ENCODE results near the gene SH3RF3.
A peak's percentile ranks its signal among the peaks of the same experiment; 100 is the strongest.

SH3RF3 gene

DNA sequence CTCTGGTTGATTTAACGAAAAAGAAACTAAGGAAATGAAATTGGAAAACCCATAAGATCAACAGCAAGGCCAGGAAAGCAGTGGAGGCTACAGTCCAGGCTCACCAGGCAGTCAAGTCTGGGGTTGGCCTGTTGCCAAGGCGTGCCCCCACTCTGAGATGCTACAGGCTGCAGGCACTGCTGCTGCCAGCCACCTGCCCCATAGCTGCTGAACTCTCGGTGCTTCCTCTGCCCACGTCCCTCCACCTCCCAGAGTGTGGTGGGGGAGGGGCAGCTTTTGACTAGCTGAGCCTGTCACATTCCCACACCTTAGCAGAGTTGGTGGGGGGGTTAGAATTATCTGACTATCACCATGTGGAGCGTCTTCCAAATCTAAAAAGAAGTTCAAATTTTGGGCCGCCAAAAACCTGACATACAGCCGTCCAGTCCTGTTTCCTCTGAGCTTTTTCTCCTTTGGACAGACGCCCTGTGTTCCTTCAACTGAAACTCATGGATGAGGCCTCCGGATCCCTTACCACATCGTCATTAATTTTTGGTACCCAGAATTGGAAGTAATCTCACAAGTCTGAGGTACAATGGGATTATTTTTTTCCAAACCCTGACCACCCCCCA, 3.9 kb upstream of the SH3RF3 start:
- H3K9me3 ChIP-seq (ENCODE audit: low read length), result no peaks in the 10 kb centered on the region
- H3K27me3 ChIP-seq (ENCODE audit: insufficient read depth, low read length), result peaks cover 28% of the 10 kb centered on the region
- no peak overlapping the region for H2AFZ ChIP-seq (ENCODE audit: low read depth, low read length)
- H3K4me1 ChIP-seq (ENCODE audit: insufficient read depth, low read length), result peaks cover 10% of the 10 kb centered on the region
- H3K4me3 ChIP-seq (ENCODE audit: low read length), result no peak overlapping the region
- H3K36me3 ChIP-seq (ENCODE audit: insufficient read depth, low read length), result no peaks in the 10 kb centered on the region

DNA sequence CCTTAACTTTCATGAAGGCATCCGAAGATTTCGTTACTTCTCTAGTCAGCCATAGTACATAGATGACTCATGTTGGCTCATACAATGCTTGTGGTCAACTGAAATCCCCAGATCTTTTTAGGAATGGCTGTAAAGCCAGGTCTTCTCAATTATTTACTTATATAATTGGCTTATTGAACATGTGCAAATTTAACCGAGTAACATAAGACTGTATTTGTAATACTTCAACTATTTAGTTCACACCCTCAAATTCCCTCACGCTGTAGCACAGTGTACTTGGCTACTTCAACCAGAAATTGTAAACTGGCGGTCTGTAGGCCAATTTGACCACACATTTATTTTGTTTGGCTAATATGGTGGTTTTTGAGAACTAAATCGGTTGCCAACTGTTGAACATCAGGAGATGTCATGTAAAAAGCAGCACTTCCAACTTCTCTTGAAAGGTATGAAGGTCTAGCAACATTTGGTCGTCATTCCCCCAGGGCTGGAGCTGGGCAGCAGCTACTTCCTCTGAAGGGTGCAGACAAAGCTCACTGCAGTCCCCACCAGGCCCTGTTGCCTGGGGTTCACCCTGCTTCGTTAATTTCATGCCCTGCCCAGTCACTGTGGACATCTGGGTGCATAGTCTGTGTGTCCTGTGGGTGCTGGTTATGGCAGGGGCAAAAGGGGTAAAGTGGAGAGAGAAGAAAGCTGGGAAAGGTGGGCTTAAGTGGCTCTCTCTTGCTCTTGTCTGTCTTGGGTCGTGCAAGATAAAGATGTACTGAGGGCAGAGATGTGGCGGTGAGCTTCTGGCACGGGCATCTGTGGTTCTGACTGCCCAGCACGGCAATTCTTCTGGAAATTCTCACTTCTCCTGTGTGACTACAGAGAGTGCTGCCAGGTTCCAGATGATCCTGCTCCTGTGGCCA, 3.2 kb upstream of the SH3RF3 start:
- Histone ChIP-seq H3K4me1 (ENCODE audit: insufficient read depth, low read length) (peaks cover 10% of the 10 kb centered on the region), H3K9me3 (ENCODE audit: low read length) (no peaks in the 10 kb centered on the region), H3K4me3 (ENCODE audit: low read length) (no peak overlapping the region), H3K27me3 (ENCODE audit: insufficient read depth, low read length) (peaks cover 34% of the 10 kb centered on the region), H3K36me3 (ENCODE audit: insufficient read depth, low read length) (no peaks in the 10 kb centered on the region), H2AFZ (ENCODE audit: low read depth, low read length) (no peak overlapping the region)

DNA sequence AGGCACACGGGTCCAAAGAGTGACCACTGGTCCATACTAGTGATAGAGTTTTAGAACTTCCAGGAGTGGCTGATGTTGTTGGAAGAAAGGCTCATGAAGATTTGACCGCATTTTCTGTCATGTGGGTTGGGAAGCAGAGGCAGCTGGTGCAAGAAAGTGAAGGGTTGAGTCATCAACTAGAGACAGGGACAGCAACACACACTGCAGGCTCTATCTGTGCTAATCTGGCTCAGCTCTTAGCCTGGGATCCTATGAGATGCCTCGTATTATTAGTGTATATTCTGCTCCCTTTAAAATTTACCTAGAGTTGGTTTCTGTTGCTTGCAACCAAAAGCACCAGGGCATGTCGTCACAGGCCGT, 2.5 kb upstream of the SH3RF3 start:
- no peak overlapping the region for H3K4me3 ChIP-seq (ENCODE audit: low read length)

DNA sequence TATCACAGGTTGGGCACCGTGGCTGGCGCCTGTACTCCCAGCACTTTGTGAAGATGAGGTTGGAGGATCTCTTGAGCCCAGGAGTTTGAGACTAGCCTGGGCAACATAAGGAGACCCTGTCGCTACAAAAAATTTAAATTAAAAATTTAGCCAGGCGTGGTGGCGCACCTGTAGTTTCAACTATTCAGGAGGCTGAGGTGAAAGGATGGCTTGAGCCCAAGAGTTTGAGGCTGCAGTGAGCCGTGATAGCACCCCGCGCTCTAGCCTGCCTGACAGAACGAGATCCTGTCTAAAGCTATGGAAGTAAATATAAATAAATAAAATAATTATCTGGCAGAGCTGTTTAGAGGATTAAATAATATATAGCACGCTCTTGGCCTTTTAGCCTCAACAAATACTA, 1.4 kb upstream of the SH3RF3 start:
- Histone ChIP-seq H3K4me3 (ENCODE audit: low read length) (no peak overlapping the region), H3K9me3 (ENCODE audit: low read length) (no peaks in the 10 kb centered on the region)

More for the DNA sequence above, 2.5 kb upstream of the SH3RF3 start:
- no peaks in the 10 kb centered on the region for H3K36me3 ChIP-seq (ENCODE audit: insufficient read depth, low read length)
- peaks cover 38% of the 10 kb centered on the region for H3K27me3 ChIP-seq (ENCODE audit: insufficient read depth, low read length)
- H2AFZ ChIP-seq (ENCODE audit: low read depth, low read length), result no peak overlapping the region
- no peaks in the 10 kb centered on the region for H3K9me3 ChIP-seq (ENCODE audit: low read length)
- H3K4me1 ChIP-seq (ENCODE audit: insufficient read depth, low read length), result peaks cover 10% of the 10 kb centered on the region

DNA sequence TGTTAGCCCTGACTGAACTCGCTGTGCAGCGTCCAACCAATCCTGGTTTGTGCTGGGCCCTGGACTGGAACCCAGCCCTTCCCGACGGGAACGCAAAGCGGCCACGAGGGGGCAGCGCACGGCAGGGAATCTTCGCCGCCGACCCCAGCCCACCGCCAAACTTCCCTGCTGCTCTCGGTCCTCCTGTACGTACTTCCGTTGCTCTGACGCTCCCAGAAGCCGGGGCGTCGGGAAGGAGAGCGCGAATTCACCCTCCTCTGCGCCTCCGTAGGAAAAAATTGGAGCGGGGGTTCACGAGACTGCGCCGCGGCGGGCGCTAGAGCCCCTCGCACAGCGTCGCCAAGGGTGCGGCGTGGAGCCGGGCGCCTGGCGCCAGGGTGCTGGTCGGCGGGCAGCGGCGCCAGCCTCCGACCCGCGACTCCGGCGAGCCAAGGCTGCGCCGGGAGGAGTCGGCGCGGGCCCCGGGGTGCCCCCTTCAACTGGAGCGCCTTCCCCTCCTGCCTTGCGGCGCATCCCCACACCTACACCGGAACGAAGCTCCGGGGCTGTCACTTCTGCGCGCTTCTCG, 873 bp upstream of the SH3RF3 start:
- peak overlapping the region; percentile 54 for H3K4me3 ChIP-seq (ENCODE audit: low read length)
- no peaks in the 10 kb centered on the region for H3K36me3 ChIP-seq (ENCODE audit: insufficient read depth, low read length)
- no peaks in the 10 kb centered on the region for H3K9me3 ChIP-seq (ENCODE audit: low read length)
- H3K27me3 ChIP-seq (ENCODE audit: insufficient read depth, low read length), result peaks cover 37% of the 10 kb centered on the region
- peaks cover 10% of the 10 kb centered on the region for H3K4me1 ChIP-seq (ENCODE audit: insufficient read depth, low read length)
- H2AFZ ChIP-seq (ENCODE audit: low read depth, low read length), result peak overlapping the region; percentile 93

More for the DNA sequence above, 1.4 kb upstream of the SH3RF3 start:
- H3K36me3 ChIP-seq (ENCODE audit: insufficient read depth, low read length), result no peaks in the 10 kb centered on the region
- peaks cover 37% of the 10 kb centered on the region for H3K27me3 ChIP-seq (ENCODE audit: insufficient read depth, low read length)
- H3K4me1 ChIP-seq (ENCODE audit: insufficient read depth, low read length), result peaks cover 10% of the 10 kb centered on the region
- H2AFZ ChIP-seq (ENCODE audit: low read depth, low read length), result no peak overlapping the region

DNA sequence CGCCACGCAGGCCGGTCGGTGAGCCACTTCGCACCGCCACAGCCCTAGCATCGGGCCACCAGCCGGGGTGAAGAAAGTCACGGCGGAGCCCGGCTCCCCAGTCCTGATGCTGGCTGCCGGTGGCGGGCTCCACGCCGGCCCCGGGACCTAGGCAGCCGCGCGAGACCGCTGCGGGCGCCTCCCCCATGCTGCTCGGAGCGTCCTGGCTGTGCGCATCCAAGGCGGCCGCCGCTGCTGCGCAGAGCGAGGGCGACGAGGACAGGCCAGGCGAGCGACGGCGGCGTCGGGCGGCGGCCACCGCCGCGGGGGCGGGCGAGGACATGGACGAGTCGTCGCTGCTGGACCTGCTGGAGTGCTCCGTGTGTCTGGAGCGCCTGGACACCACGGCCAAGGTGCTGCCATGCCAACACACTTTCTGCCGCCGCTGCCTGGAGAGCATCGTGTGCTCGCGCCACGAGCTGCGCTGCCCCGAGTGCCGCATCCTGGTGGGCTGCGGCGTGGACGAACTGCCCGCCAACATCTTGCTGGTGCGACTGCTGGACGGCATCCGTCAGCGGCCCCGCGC, 433 bp downstream of the SH3RF3 start:
- Histone ChIP-seq H2AFZ (ENCODE audit: low read depth, low read length) (peak overlapping the region; percentile 93), H3K9me3 (ENCODE audit: low read length) (no peaks in the 10 kb centered on the region), H3K27me3 (ENCODE audit: insufficient read depth, low read length) (peaks cover 37% of the 10 kb centered on the region), H3K36me3 (ENCODE audit: insufficient read depth, low read length) (no peaks in the 10 kb centered on the region), H3K4me3 (ENCODE audit: low read length) (peak overlapping the region; percentile 54), H3K4me1 (ENCODE audit: insufficient read depth, low read length) (peaks cover 10% of the 10 kb centered on the region)

GRCh38 chr2:109129921-109130722, 1.1 kb downstream of the SH3RF3 start:
- H3K4me1 ChIP-seq (ENCODE audit: insufficient read depth, low read length), result peaks cover 10% of the 10 kb centered on the region
- H3K36me3 ChIP-seq (ENCODE audit: insufficient read depth, low read length), result no peaks in the 10 kb centered on the region
- H3K27me3 ChIP-seq (ENCODE audit: insufficient read depth, low read length), result peaks cover 37% of the 10 kb centered on the region
- H2AFZ ChIP-seq (ENCODE audit: low read depth, low read length), result no peak overlapping the region
- no peaks in the 10 kb centered on the region for H3K9me3 ChIP-seq (ENCODE audit: low read length)
- H3K4me3 ChIP-seq (ENCODE audit: low read length), result no peak overlapping the region

- Histone ChIP-seq H3K9me3 (ENCODE audit: low read length) (no peaks in the 10 kb centered on the region), H3K36me3 (ENCODE audit: insufficient read depth, low read length) (no peaks in the 10 kb centered on the region), H2AFZ (ENCODE audit: low read depth, low read length) (no peak overlapping the region), H3K4me1 (ENCODE audit: insufficient read depth, low read length) (peaks cover 10% of the 10 kb centered on the region), H3K4me3 (ENCODE audit: low read length) (no peak overlapping the region), H3K27me3 (ENCODE audit: insufficient read depth, low read length) (peaks cover 37% of the 10 kb centered on the region)
Measured at GRCh38 chr2:109130723-109130995, 1.7 kb downstream of the SH3RF3 start.

DNA sequence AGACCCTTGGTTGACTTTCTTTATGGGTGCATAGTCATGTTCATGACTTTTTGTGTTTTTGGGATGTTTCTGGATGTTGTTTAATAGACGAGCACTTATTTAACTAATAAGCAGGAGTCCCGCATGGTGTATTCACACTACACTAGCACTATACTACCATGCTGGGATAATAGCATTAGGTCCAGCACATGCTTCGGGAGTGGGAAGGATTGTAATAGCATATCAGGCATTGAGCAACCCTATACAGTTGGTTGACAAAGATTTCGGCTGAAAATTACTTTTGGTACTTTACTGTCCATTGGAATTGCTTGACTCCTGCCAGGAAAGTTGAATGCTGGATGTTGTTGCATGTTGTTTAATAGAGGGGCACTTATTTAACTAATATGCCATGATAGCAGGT, 2.8 kb downstream of the SH3RF3 start:
- H3K36me3 ChIP-seq (ENCODE audit: insufficient read depth, low read length), result no peaks in the 10 kb centered on the region
- no peaks in the 10 kb centered on the region for H3K9me3 ChIP-seq (ENCODE audit: low read length)
- H3K27me3 ChIP-seq (ENCODE audit: insufficient read depth, low read length), result peaks cover 37% of the 10 kb centered on the region
- H3K4me1 ChIP-seq (ENCODE audit: insufficient read depth, low read length), result peaks cover 18% of the 10 kb centered on the region
- H3K4me3 ChIP-seq (ENCODE audit: low read length), result no peak overlapping the region
- no peak overlapping the region for H2AFZ ChIP-seq (ENCODE audit: low read depth, low read length)

DNA sequence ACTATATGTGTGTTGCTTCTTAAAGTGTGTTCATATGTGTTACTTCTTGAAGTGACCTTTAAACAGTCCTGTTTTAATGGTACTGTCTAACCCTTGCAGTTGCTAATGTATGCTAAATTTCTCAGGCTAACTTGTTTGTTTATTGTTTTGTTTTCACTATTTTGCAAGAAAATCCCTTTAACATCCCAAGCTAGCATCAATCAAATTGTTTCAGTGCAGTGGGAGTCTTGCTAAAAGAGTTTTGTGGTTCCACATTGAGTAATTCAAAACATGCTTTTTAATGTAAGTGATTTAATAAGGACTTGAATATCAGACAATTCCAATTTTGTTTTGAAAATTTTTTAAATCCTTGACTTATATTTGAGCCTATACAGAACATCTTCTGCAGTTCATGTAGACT, 3.6 kb downstream of the SH3RF3 start:
- Histone ChIP-seq H3K27me3 (ENCODE audit: insufficient read depth, low read length) (peaks cover 35% of the 10 kb centered on the region), H2AFZ (ENCODE audit: low read depth, low read length) (no peak overlapping the region), H3K9me3 (ENCODE audit: low read length) (no peaks in the 10 kb centered on the region), H3K36me3 (ENCODE audit: insufficient read depth, low read length) (no peaks in the 10 kb centered on the region), H3K4me1 (ENCODE audit: insufficient read depth, low read length) (peaks cover 18% of the 10 kb centered on the region), H3K4me3 (ENCODE audit: low read length) (no peak overlapping the region)

GRCh38 chr2:109133746-109134145, 4.7 kb downstream of the SH3RF3 start:
- Histone ChIP-seq H3K27me3 (ENCODE audit: insufficient read depth, low read length) (peaks cover 31% of the 10 kb centered on the region), H3K4me1 (ENCODE audit: insufficient read depth, low read length) (peaks cover 18% of the 10 kb centered on the region), H2AFZ (ENCODE audit: low read depth, low read length) (no peak overlapping the region), H3K9me3 (ENCODE audit: low read length) (no peaks in the 10 kb centered on the region), H3K36me3 (ENCODE audit: insufficient read depth, low read length) (no peaks in the 10 kb centered on the region), H3K4me3 (ENCODE audit: low read length) (no peak overlapping the region)

- Histone ChIP-seq H3K27me3 (ENCODE audit: insufficient read depth, low read length) (peaks cover 20% of the 10 kb centered on the region), H3K36me3 (ENCODE audit: insufficient read depth, low read length) (no peaks in the 10 kb centered on the region), H3K9me3 (ENCODE audit: low read length) (no peaks in the 10 kb centered on the region), H3K4me1 (ENCODE audit: insufficient read depth, low read length) (peaks cover 8% of the 10 kb centered on the region), H3K4me3 (ENCODE audit: low read length) (no peak overlapping the region), H2AFZ (ENCODE audit: low read depth, low read length) (no peak overlapping the region)
Measured at GRCh38 chr2:109134741-109135358, 5.8 kb downstream of the SH3RF3 start.
